D721Med (cell line): ENCODE data around the gene VSIG10L.

Source experiments
- DNase-seq: peaks from one replicate; pipeline ENCODE4 v3.0.0; 2011; ENCODE audit warnings: low spot score; ENCODE audit not compliant: insufficient read length
- FAIRE-seq: peaks from 2 replicates; lab custom pipeline; 2011; peaks lifted over from hg19 to GRCh38; lab: Jason Lieb, UNC
- CTCF ChIP-seq: IDR thresholded peaks from 2 replicates; pipeline ENCODE4 v1.5.1; 2012; ENCODE audit warnings: mild to moderate bottlenecking, control low read depth; ENCODE audit not compliant: insufficient read depth; ENCODE audit errors: missing control alignments

Gene VSIG10L

GRCh38 chr19:51345076-51345620 lies 3.2 kb upstream of the VSIG10L start:
- FAIRE-seq (no peak), DNase-seq (no peak)
- TF ChIP-seq CTCF = no peak

GRCh38 chr19:51342631-51343569 lies 961 bp upstream of the VSIG10L start:
- no peak for DNase-seq
- FAIRE-seq = no peak

GRCh38 chr19:51341066-51341465 lies 873 bp downstream of the VSIG10L start:
- FAIRE-seq (no peak), DNase-seq (no peak)
- TF ChIP-seq CTCF = no peak

More at GRCh38 chr19:51342631-51343569, 961 bp upstream of the VSIG10L start:
- TF ChIP-seq CTCF = no peak

DNA sequence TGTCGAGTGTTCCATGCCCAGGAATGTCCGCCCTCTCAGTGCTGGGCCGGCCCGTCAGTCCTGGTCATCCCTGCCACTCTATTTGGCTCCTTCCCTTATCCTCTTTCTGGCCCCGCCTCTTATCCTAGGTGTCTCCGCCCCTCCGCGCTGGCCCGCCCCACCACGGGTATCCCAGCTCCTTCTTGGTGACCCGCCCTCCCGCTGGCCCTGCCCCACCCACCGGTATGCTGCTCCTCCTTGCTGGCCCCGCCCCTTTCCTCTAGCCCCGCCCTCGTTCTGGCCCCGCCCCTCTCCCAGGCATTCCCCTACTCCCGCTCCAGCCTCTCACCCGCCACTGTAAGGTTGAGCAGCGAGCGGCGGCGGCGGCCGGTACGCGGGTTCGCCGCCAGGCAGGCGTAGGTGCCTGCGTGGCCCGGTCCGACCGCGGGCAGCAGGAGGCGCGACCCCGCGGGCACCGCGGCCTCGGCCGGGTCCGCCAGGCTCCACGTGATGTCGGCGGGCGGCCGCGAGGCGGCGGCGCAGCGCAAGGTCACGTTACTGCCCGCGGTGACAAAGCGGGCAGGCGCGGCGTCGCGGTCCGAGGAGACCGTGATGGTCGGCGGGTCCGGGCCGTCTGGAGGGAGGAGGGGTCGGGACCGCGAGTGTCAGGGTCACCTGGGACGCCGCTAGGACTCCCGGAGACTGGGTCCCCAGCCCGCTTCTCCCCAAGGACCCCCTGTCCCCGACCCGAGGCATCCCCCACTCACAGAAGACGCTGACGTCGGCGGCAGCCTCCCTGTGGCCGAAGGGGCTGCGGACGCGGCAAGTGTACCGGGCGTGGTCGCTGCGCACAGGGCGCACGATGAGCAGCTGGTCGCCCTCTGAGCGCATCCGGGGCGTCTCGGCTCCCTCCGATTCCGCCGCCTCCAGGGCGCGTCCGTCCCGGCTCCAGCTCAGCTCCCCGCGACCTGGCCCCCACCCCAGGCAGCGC lies 2.0 kb downstream of the VSIG10L start:
- DNase-seq (peak; percentile 90), FAIRE-seq (no peak)
- TF ChIP-seq CTCF = peak; percentile 20

GRCh38 chr19:51339313-51339686 lies 2.6 kb downstream of the VSIG10L start:
- no peak for TF ChIP-seq CTCF
- no peak for DNase-seq
- no peak for FAIRE-seq

DNA sequence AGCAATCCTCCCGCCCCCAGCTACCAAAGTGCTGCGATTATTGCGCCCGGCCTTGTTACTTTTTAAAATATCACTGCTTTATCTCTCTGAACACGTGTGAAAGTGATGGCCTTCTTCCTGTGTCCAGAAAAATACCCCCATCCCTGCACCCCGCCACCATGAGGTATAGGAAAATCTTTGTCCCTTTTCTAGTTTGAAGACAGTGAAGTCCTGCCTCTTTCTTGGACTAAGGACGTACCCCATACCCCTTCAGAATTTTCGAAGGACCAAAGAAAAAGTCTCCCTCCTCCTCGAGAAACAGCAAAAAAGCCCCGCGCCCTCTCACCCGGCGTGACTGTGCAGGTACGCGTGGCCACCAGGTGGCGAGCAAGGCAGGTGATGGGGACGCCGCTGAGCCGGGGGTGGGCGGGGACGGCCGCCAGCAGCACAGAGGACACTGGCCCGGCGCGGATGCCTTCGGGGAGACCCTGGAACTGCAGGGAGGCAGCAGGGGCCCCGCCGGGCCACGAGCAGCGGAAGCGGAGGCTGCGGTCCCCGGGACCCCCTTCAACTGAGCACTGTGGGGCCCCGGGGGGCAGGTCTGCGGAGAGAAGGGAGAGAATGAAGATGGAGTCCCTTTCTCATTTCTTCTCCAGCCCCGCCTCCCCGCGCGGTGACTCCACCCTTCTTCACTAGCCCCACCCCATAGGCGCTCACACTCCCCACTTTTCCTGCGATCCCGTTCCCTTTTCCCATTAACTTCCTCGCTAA lies 3.2 kb downstream of the VSIG10L start:
- peak; percentile 66 for TF ChIP-seq CTCF
- DNase-seq (peak; percentile 90), FAIRE-seq (no peak)
